ENCODE data around the gene TSPEAR.

Gene TSPEAR

GRCh38 chr21:44711327-44712202, at the start of gene TSPEAR:
Gene TSPEAR (minus strand): TSS chr21:44711572. CDS start chr21:44711514, 58 bp downstream.
- Mint-ChIP-seq H3K4me3 (peak within 1 kb of the TSS; percentile 36), H3K27ac (no peak within 1 kb of the TSS), H3K36me3 (no peaks in the 10 kb centered on the region), H3K4me1 (peaks cover 40% of the 10 kb centered on the region), H3K27me3 (peaks cover 41% of the 10 kb centered on the region), H3K9me3 (no peaks in the 10 kb centered on the region)

- H3K36me3 Mint-ChIP-seq, result no peaks in the 10 kb centered on the region
- H3K4me1 Mint-ChIP-seq, result peaks cover 10% of the 10 kb centered on the region
- no peaks in the 10 kb centered on the region for H3K27me3 Mint-ChIP-seq
- no peak overlapping the region for H3K4me3 Mint-ChIP-seq
- no peak overlapping the region for H3K27ac Mint-ChIP-seq
- no peaks in the 10 kb centered on the region for H3K9me3 Mint-ChIP-seq
Measured at GRCh38 chr21:44760376-44760775, 49.0 kb upstream of the TSPEAR start.

GRCh38 chr21:44759628-44760285, 48.4 kb upstream of the TSPEAR start:
- Mint-ChIP-seq H3K9me3 (no peaks in the 10 kb centered on the region), H3K4me1 (peaks cover 6% of the 10 kb centered on the region), H3K27ac (no peak overlapping the region), H3K4me3 (no peak overlapping the region), H3K36me3 (no peaks in the 10 kb centered on the region), H3K27me3 (no peaks in the 10 kb centered on the region)

- no peaks in the 10 kb centered on the region for H3K9me3 Mint-ChIP-seq
- no peak overlapping the region for H3K27ac Mint-ChIP-seq
- H3K4me1 Mint-ChIP-seq, result peaks cover 6% of the 10 kb centered on the region
- H3K36me3 Mint-ChIP-seq, result no peaks in the 10 kb centered on the region
- no peak overlapping the region for H3K4me3 Mint-ChIP-seq
- H3K27me3 Mint-ChIP-seq, result no peaks in the 10 kb centered on the region
Measured at GRCh38 chr21:44758781-44759627, 47.6 kb upstream of the TSPEAR start.

- Mint-ChIP-seq H3K36me3 (no peaks in the 10 kb centered on the region), H3K27me3 (no peaks in the 10 kb centered on the region), H3K27ac (no peak overlapping the region), H3K9me3 (no peaks in the 10 kb centered on the region), H3K4me1 (peaks cover 6% of the 10 kb centered on the region), H3K4me3 (no peak overlapping the region)
Measured at GRCh38 chr21:44758141-44758561, 46.8 kb upstream of the TSPEAR start.

- Mint-ChIP-seq H3K27ac (no peak overlapping the region), H3K4me1 (peaks cover 6% of the 10 kb centered on the region), H3K36me3 (no peaks in the 10 kb centered on the region)
Measured at GRCh38 chr21:44757731-44758130, 46.4 kb upstream of the TSPEAR start.

GRCh38 chr21:44756423-44757185, 45.2 kb upstream of the TSPEAR start:
- no peak overlapping the region for H3K4me3 Mint-ChIP-seq
- no peaks in the 10 kb centered on the region for H3K36me3 Mint-ChIP-seq
- H3K4me1 Mint-ChIP-seq, result peaks cover 5% of the 10 kb centered on the region
- no peaks in the 10 kb centered on the region for H3K27me3 Mint-ChIP-seq
- H3K9me3 Mint-ChIP-seq, result no peaks in the 10 kb centered on the region
- H3K27ac Mint-ChIP-seq, result no peak overlapping the region

More at GRCh38 chr21:44757731-44758130, 46.4 kb upstream of the TSPEAR start:
- Mint-ChIP-seq H3K27me3 (no peaks in the 10 kb centered on the region), H3K9me3 (no peaks in the 10 kb centered on the region), H3K4me3 (no peak overlapping the region)

- Mint-ChIP-seq H3K9me3 (no peaks in the 10 kb centered on the region), H3K4me3 (no peak overlapping the region), H3K27ac (no peak overlapping the region), H3K4me1 (no peaks in the 10 kb centered on the region), H3K27me3 (peaks cover 2% of the 10 kb centered on the region), H3K36me3 (no peaks in the 10 kb centered on the region)
Measured at GRCh38 chr21:44755227-44755626, 43.9 kb upstream of the TSPEAR start.

GRCh38 chr21:44753357-44753756, 42.0 kb upstream of the TSPEAR start:
- Mint-ChIP-seq H3K27ac (no peak overlapping the region), H3K4me1 (no peaks in the 10 kb centered on the region)

GRCh38 chr21:44752671-44753235, 41.4 kb upstream of the TSPEAR start:
- Mint-ChIP-seq H3K9me3 (no peaks in the 10 kb centered on the region), H3K36me3 (no peaks in the 10 kb centered on the region), H3K27me3 (peaks cover 3% of the 10 kb centered on the region), H3K4me1 (no peaks in the 10 kb centered on the region), H3K4me3 (no peak overlapping the region), H3K27ac (no peak overlapping the region)

More at GRCh38 chr21:44753357-44753756, 42.0 kb upstream of the TSPEAR start:
- Mint-ChIP-seq H3K4me3 (no peak overlapping the region), H3K27me3 (peaks cover 3% of the 10 kb centered on the region), H3K9me3 (no peaks in the 10 kb centered on the region), H3K36me3 (no peaks in the 10 kb centered on the region)

- H3K4me1 Mint-ChIP-seq, result no peaks in the 10 kb centered on the region
- no peaks in the 10 kb centered on the region for H3K9me3 Mint-ChIP-seq
- H3K4me3 Mint-ChIP-seq, result no peak overlapping the region
- H3K27me3 Mint-ChIP-seq, result peaks cover 3% of the 10 kb centered on the region
- H3K27ac Mint-ChIP-seq, result peak overlapping the region; percentile 14
- H3K36me3 Mint-ChIP-seq, result no peaks in the 10 kb centered on the region
Measured at GRCh38 chr21:44751799-44752636, 40.6 kb upstream of the TSPEAR start.

- H3K27ac Mint-ChIP-seq, result no peak overlapping the region
- no peak overlapping the region for H3K4me3 Mint-ChIP-seq
- no peaks in the 10 kb centered on the region for H3K9me3 Mint-ChIP-seq
- H3K4me1 Mint-ChIP-seq, result no peaks in the 10 kb centered on the region
- peaks cover 3% of the 10 kb centered on the region for H3K27me3 Mint-ChIP-seq
- no peaks in the 10 kb centered on the region for H3K36me3 Mint-ChIP-seq
Measured at GRCh38 chr21:44751186-44751798, 39.9 kb upstream of the TSPEAR start.

- no peaks in the 10 kb centered on the region for H3K9me3 Mint-ChIP-seq
- no peaks in the 10 kb centered on the region for H3K4me1 Mint-ChIP-seq
- H3K4me3 Mint-ChIP-seq, result no peak overlapping the region
- no peaks in the 10 kb centered on the region for H3K36me3 Mint-ChIP-seq
- no peak overlapping the region for H3K27ac Mint-ChIP-seq
- peaks cover 3% of the 10 kb centered on the region for H3K27me3 Mint-ChIP-seq
Measured at GRCh38 chr21:44750675-44751025, 39.3 kb upstream of the TSPEAR start.

Data from activated naive CD4-positive, alpha-beta T cell treated with anti-CD3 and anti-CD28 coated beads, Interleukin-2, amount 50 U/mL, for 24 hours (primary cell).